Measurements from ENCODE around the gene ZFP36. TPM values are rescaled to one million over a fixed set of nuclear protein-coding genes. Genes with fewer than 3 reads are reported as not detected.
A peak's percentile ranks its signal among the peaks of the same experiment; 100 is the strongest.
"Not testable (repeated sequence)": the region's sequence is repeated elsewhere in the genome, so short reads cannot be mapped to it uniquely, and the experiment has no call there.

The ZFP36 gene
- total RNA-seq, 2 donors from 2014 or later: 1,082 to 1,318 TPM

DNA sequence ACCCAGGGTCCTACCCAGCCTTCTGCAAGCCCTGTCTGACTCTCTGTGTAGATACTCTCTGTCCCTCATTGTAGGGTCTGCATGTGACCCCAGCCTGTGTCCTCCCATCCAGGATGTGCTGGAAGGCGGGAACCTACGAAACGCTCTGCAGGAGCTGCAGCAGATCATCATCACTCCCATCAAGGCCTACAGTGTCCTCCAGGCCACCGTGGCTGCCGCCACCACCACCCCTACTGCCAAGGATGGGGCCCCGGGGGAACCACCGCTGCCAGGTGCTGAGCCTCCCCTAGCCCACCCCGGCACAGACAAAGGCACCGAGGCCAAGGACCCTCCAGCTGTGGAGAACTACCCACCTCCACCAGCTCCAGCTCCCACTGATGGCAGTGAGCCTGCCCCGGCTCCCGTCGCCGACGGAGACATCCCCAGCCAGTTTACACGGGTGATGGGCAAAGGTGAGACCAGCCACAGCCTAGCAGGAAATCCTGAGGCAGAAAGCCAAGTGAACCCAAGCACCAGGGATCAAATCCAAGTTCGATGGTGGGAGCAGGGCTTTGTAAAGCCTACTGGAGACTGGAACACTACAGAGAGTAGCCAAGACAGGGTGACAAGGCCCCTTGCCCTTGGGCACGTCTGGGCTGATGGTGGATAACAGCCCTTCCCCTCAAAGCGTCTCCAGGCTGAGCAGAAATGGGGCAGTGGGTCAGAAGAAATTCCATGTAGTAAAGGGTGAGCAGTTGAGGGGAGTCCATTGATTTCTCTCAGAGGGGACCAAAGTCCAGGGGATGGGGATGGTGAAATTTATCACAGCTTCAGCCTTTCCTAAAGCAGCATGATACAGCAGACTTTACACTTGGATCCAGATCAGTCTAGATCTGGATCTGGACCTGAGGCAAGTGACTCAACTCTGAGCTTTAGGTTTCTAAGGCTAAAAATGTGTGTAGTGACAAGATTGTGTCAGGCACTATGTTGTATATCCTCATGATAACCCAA lies 29.0 kb upstream of the ZFP36 start:
- ATAC-seq: no peak
- DNase-seq: no peak
- Mint-ChIP-seq H3K27me3 (no peaks in the 10 kb centered on the region), H3K4me1 (peaks cover 8% of the 10 kb centered on the region), H3K4me3 (peak overlapping the region; percentile 7), H3K27ac (no peak overlapping the region), H3K36me3 (ENCODE audit: low read depth) (peaks cover 27% of the 10 kb centered on the region)
- no peaks in the 10 kb centered on the region for H3K9me3 ChIP-seq (ENCODE audit: control insufficient read depth, low read length, poor library complexity, severe bottlenecking)

DNA sequence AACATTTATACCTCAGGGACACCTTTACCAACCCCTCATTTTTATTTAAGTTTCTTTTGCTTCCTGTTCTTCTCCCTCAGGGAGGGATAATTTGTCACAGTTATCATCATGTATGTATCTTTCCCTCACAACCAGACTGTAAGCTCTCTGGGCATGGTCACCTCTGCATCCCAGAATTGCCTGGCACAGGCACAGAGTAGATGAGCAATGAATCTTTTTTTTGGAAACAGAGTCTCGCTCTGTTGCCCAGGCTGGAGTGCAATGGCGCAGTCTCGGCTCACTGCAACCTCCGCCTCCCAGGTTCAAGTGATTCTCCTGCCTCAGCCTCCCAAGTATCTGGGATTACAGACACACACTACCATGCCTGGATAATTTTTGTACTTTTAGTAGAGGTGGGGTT lies 27.3 kb upstream of the ZFP36 start:
- H3K27me3 Mint-ChIP-seq; H3K9me3 ChIP-seq (ENCODE audit: control insufficient read depth, low read length, poor library complexity, severe bottlenecking); DNase-seq; ATAC-seq; H3K4me1 Mint-ChIP-seq: not testable (repeated sequence)
- H3K4me3 Mint-ChIP-seq: peak overlapping the region; percentile 36
- H3K36me3 Mint-ChIP-seq (ENCODE audit: low read depth): peaks cover 30% of the 10 kb centered on the region
- H3K27ac Mint-ChIP-seq: peak overlapping the region; percentile 75

DNA sequence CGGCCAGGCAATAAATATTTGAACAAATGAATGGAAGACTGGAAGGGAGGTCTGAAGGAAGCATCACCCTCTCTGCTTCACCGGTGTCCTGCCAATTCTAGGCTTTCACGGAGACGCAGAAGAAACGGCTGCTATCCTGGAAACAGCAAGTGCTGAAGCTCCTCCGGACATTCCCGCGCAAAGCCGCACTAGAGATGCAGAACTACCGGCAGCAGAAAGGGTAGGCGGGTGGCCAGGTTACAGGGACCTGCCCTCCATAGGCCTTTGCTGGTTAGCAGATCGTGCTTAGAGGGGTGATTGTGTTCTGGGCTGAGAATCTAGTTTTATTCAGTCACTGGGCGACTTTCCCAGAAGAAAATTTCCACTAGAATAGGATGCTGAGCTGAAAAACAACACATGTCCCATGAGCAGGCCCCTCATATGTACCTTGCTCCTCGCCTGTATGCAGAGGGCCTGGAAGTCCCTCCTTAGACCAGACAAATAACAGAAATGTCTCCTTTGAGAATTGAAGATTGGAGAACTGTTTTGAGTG lies 26.7 kb upstream of the ZFP36 start:
- ATAC-seq: no peak

DNA sequence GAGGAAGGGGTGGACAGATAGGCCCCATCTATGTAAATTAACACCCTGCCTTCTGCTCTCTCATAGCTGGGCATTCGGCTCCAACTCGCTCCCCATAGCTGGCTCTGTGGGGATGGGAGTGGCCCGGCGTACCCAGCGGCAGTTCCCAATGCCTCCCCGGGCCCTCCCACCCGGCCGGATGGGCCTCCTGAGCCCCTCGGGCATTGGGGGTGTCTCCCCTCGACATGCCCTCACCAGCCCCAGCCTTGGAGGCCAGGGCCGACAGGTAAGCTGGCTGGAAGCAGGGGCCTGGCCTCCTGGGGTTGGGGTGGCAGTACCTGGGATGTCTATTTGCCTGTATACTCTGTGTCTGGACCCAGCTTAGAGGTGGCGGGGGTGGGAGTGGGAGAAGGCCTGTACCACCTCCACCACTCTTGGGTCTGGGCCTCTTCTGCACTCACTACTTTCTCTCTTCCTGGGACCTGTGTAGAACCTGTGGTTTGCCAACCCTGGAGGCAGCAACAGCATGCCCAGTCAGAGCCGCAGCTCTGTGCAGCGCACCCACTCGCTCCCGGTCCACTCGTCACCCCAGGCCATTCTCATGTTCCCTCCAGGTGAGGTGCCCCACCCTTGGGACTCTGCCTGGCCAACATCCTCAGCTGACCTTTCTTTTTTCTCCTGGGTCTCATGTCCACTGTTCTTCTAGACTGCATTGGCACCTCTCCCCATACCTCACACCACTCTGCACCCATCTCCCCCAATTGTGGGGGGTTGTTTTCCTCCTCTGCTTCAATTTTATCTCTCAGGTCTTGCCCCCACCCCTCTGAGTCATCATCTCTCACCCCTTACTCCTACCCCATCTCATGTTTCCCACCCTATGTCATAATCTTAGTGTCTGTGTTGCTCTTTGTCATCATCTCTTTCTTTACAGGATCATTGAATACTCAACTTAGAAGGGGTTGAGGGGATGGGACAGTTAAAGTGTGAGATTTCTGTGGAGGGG lies 25.8 kb upstream of the ZFP36 start:
- DNase-seq: no peak
- peaks cover 24% of the 10 kb centered on the region for H3K36me3 Mint-ChIP-seq (ENCODE audit: low read depth)
- peak overlapping the region; percentile 88 for H3K27ac Mint-ChIP-seq

More for the DNA sequence above, 26.7 kb upstream of the ZFP36 start:
- H3K4me1 Mint-ChIP-seq: peaks cover 8% of the 10 kb centered on the region
- H3K4me3 Mint-ChIP-seq: no peak overlapping the region
- no peak for DNase-seq
- H3K27me3 Mint-ChIP-seq: no peaks in the 10 kb centered on the region
- peaks cover 27% of the 10 kb centered on the region for H3K36me3 Mint-ChIP-seq (ENCODE audit: low read depth)
- H3K27ac Mint-ChIP-seq: peak overlapping the region; percentile 75
- H3K9me3 ChIP-seq (ENCODE audit: control insufficient read depth, low read length, poor library complexity, severe bottlenecking): no peaks in the 10 kb centered on the region

DNA sequence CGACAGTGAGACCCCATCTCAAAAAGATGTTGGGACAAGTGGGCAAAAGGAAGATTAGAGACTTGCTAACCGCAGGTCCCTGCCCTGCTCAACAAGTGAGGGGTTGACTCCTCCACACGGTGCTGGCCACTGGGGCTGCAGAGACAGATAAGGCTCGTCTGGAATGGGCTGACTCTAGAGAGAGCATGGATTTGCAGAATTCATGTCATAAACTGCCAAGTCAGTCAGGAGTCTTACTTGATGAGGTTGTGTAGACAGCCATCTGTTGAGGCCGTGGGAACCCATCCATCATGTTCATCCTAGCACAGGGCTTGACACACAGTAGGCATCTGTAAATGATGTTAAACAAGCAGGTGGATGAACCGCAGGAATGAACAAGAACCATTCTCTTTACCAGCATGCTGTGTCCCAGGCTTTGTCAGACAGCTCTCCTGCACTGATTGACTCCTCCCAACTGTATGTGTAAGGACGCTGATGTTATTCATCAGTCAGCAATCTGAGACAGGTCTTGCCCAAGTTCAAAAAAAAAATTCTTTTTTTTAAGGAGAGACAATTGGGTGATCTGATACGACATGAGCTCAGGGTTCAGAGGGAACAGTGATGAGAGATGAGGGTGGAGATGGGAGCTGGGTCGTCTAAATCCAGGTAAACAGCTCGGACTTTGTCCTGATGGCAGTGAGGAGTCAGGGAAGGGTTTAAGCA lies 24.6 kb upstream of the ZFP36 start:
- Mint-ChIP-seq H3K27ac (peak overlapping the region; percentile 88), H3K27me3 (no peaks in the 10 kb centered on the region), H3K4me1 (peaks cover 8% of the 10 kb centered on the region), H3K36me3 (ENCODE audit: low read depth) (peaks cover 27% of the 10 kb centered on the region), H3K4me3 (no peak overlapping the region)
- DNase-seq: no peak
- no peaks in the 10 kb centered on the region for H3K9me3 ChIP-seq (ENCODE audit: control insufficient read depth, low read length, poor library complexity, severe bottlenecking)
- no peak for ATAC-seq

More for the DNA sequence above, 25.8 kb upstream of the ZFP36 start:
- ATAC-seq: no peak
- Mint-ChIP-seq H3K4me3 (no peak overlapping the region), H3K27me3 (no peaks in the 10 kb centered on the region), H3K4me1 (peaks cover 6% of the 10 kb centered on the region)
- no peaks in the 10 kb centered on the region for H3K9me3 ChIP-seq (ENCODE audit: control insufficient read depth, low read length, poor library complexity, severe bottlenecking)

DNA sequence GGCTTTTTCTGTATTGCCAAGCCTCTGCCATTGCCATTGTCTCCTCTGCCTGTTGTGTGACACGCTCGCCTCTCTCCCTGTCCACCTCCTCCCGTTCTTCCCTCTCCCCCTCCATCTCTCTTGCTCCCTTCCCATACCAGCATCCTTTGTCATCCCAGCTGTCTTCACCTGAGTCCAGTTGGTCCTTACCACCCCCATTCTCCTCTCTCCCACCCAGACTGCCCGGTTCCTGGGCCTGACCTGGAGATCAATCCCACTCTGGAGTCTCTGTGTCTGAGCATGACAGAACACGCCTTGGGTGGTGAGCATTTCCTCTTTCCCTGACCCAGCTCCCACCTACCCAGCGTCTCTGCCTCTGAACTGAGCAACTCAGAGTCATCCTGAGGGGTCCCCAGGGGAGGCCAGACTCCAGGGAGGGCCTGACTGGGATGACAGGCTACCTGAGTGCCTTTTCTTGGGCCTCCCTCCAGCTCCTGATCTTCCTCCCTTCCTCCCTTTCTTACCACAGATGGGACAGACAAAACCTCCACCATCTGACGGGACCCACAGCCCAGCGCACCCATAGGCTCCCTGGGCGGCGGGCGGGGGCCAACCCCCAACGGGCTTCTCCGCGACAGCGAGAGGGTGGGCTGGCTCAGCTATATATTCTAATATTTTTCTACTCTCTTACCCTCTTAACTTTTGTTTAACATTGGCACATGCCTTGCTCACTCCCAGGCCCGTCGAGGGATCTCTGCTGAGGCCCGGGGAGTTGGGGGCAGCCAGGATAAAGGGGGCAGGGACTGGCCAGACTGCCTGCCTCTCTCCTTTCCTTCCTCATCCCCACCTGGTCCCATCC lies 23.4 kb upstream of the ZFP36 start:
- no peak for ATAC-seq
- H3K36me3 Mint-ChIP-seq (ENCODE audit: low read depth): peaks cover 20% of the 10 kb centered on the region

DNA sequence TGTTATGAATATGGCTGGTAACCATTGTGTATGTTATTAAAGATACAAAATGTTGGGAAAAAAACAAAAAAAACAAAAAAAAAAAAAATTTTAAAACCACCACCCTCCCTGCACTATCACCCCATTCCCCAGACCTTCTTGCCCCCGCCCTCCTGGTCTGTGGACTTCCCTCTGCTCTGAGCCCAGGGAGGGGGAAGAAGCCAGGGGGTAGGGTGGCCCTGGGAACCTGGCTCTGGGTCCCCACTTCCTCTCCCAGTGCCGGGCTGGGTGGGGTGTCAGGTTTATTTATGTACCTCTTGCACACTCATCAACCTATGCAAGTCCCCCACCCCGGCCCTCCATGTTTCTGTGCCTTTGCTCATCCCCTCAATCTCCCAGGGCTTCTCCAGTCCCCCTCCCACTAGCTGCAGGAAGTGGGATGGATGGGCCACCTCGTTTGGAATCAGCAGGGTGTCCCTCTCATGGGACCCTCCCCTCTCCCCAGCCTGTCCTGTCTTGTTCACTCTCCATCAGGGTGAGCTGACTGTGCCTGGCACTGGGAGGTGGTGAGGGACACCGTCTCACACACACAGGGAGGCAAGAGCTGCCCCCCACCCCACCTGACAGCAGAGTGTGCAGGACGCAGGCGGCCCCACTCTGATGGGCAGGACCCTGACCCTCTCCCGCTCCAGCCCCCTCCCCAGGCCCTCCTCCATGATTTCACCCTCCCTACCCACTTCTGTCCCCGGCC lies 21.6 kb upstream of the ZFP36 start:
- Mint-ChIP-seq H3K36me3 (ENCODE audit: low read depth) (peaks cover 20% of the 10 kb centered on the region), H3K27ac (peak overlapping the region; percentile 92), H3K4me1 (peaks cover 9% of the 10 kb centered on the region), H3K4me3 (no peak overlapping the region), H3K27me3 (no peaks in the 10 kb centered on the region)
- DNase-seq (no peak), ATAC-seq (peak; percentile 7)
- H3K9me3 ChIP-seq (ENCODE audit: control insufficient read depth, low read length, poor library complexity, severe bottlenecking): no peaks in the 10 kb centered on the region

More for the DNA sequence above, 23.4 kb upstream of the ZFP36 start:
- no peaks in the 10 kb centered on the region for H3K9me3 ChIP-seq (ENCODE audit: control insufficient read depth, low read length, poor library complexity, severe bottlenecking)
- Mint-ChIP-seq H3K4me3 (peak overlapping the region; percentile 47), H3K27me3 (no peaks in the 10 kb centered on the region), H3K27ac (peak overlapping the region; percentile 88), H3K4me1 (peaks cover 8% of the 10 kb centered on the region)
- DNase-seq: no peak

DNA sequence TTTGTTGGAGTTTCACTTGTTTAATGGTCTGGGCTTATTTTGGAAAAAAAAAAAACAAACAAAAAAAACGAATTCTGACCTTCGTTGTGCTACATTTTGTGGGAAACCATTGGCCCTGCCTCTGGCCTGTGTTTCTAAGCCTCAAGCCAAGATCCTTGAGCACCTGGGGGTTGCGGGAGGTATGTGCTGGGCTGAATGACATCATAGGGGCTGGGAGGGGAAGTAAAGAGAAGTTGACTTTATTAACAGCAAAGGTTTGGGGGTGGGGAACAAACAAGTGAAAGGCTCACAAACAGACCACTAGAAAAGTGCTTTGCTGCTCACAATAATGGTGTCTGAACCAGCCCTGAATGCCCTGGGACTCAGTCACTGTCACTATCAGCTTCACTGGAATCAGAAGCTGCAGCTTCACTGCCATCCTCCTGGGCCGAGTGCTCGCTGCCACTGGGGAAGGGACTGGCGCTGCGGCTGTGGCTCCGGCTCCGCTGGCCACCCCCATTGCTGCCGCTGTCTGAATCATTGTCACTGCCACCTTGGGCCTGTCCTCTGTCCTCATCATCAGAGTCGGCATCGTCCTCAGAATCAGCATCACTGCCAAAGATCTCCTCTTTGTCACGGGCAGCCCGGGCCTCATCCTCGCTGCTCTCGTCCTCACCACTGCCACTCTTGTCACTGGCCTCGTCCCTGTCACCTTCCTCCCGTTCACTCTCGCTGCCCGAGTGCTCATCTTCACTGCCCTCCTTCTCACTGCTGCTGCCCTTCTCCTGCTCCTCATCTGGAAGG lies 20.8 kb upstream of the ZFP36 start:
- no peak for DNase-seq
- peaks cover 14% of the 10 kb centered on the region for H3K4me1 Mint-ChIP-seq
- no peaks in the 10 kb centered on the region for H3K9me3 ChIP-seq (ENCODE audit: control insufficient read depth, low read length, poor library complexity, severe bottlenecking)
- H3K27me3 Mint-ChIP-seq: no peaks in the 10 kb centered on the region
- H3K27ac Mint-ChIP-seq: peak overlapping the region; percentile 92
- ATAC-seq: no peak
- H3K36me3 Mint-ChIP-seq (ENCODE audit: low read depth): peaks cover 20% of the 10 kb centered on the region
- no peak overlapping the region for H3K4me3 Mint-ChIP-seq

DNA sequence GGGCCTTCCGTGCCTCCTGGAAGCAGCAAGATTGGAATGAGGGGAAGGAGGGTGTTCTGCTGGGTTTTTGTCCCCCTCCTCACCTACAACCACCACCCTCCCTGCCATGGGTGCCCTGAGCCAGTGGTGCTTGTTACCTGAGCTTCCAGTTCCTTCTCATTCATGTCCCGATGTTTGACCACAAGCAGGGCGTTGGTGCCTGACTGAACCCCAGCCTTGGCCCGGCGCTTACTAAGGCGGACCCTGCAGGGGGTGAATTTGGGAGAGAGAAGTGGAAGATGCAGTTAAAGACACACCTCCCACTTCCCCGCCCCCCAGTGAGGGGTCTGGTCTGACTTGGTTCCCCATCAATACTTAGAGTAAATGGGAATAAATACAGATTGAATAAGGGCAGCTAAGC lies 20.1 kb upstream of the ZFP36 start:
- Mint-ChIP-seq H3K27ac (peak overlapping the region; percentile 92), H3K4me1 (peaks cover 18% of the 10 kb centered on the region), H3K4me3 (peak overlapping the region; percentile 43), H3K36me3 (ENCODE audit: low read depth) (peaks cover 12% of the 10 kb centered on the region), H3K27me3 (no peaks in the 10 kb centered on the region)
- no peaks in the 10 kb centered on the region for H3K9me3 ChIP-seq (ENCODE audit: control insufficient read depth, low read length, poor library complexity, severe bottlenecking)
- ATAC-seq (no peak), DNase-seq (no peak)

DNA sequence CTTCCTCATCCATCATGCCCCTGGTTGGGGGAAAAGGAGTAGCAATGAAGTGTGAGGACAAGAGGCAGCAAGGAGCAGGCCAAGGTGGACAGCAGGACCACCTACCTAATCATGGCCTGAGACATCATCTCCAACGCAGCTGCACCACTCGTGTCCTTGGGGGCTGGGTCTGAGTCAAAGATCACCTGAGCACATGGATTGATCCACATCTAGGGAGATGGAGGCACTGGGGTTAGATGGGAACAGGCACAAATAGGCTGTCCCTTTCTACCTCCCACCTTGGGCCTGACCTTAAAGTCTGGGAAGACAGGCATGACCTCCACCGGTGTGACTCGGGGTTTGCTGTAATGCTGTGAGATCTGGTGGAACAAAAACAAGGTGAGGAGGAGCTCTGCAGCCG lies 18.0 kb upstream of the ZFP36 start:
- H3K27ac Mint-ChIP-seq: peak overlapping the region; percentile 97
- H3K36me3 Mint-ChIP-seq (ENCODE audit: low read depth): peaks cover 8% of the 10 kb centered on the region
- DNase-seq: no peak
- ATAC-seq: no peak
- peak overlapping the region; percentile 98 for H3K4me3 Mint-ChIP-seq
- peaks cover 24% of the 10 kb centered on the region for H3K4me1 Mint-ChIP-seq
- H3K27me3 Mint-ChIP-seq: no peaks in the 10 kb centered on the region
- H3K9me3 ChIP-seq (ENCODE audit: control insufficient read depth, low read length, poor library complexity, severe bottlenecking): no peaks in the 10 kb centered on the region
